Measurements from ENCODE around the gene PPME1. TPM values are rescaled to one million over a fixed set of nuclear protein-coding genes. Genes with fewer than 3 reads are reported as not detected.

The PPME1 gene
- polyA plus RNA-seq, 1 donor: 42.7 TPM

DNA sequence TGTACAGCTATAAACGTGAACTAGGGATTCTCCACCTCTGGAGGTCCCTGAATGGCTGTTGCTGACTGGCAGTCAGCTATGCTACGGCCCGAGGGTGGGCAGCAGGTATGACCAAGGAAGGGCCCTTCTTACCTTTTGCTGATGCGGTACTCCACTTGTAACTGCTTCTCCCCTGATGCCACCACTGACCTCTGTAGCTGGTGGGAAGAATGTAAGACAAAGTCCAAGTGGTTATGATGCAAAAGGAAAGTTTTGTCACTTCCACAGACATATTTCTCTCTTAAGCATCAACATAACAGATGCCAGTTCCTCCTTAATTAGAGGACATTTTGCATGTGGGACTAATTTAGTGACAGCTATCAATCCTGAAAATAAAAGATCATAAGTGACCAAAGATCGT, 108.2 kb downstream of the PPME1 start:
- no peak for DNase-seq

DNA sequence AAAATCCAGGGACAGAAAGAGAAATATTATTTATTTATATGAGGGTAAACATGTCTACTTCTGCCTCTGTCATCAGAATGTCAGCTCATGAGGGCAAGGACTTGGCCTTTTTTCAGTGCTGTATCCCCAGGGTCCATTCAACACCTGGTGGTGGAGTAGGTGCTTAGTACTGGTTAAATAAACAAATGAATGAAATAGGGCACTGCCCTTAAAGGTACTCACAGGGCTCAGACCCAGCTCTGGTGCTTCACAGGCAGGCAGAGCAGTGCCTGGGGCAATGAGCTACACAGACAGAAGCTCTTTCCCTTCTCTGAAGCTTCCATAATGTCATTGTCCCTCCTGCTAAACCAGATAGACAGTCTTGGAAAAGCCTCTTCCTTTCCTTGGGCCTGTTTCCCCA, 109.4 kb downstream of the PPME1 start:
- DNase-seq: no peak

DNA sequence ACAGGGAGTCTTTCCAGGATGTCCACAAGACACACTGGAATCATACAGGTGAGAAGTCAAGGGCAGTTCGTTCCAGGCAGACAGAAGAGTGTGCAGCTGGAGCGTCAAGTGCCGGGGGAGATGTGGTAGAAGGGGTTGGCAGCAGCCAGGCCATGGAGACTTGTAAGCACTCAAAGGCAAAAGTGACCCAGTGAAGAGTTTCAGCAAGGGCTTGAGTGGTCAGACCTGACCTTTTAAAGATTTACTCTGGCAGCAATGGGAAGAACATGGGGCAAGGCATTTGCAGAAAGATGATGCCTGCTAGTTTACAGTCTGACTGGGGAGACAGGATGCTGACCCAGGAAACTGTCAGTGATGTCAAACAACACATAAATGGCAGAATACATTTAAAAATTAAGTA, 111.3 kb downstream of the PPME1 start:
- DNase-seq: no peak

DNA sequence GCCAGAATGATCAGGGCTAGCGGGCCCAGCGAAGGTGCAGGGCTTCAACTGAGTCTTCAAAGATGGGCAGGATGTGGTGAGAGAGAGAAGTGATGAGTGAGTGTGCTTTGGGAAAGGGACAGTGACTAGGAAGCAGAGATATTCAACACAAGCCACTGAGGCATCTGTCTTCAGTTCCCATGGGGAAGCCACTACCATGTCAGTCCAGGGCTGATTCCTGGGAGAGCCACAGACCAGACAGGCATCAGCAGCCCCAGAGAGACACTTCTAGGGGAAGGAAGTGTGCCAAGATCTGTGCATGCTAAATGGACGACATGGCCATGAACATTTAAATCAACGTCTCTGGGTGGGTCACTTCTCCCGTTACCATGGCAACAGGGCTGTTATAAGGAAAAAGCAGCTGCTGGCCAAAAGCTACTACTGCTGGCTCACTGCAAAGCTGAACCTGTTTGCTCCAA, 111.9 kb downstream of the PPME1 start:
- no peak for DNase-seq

DNA sequence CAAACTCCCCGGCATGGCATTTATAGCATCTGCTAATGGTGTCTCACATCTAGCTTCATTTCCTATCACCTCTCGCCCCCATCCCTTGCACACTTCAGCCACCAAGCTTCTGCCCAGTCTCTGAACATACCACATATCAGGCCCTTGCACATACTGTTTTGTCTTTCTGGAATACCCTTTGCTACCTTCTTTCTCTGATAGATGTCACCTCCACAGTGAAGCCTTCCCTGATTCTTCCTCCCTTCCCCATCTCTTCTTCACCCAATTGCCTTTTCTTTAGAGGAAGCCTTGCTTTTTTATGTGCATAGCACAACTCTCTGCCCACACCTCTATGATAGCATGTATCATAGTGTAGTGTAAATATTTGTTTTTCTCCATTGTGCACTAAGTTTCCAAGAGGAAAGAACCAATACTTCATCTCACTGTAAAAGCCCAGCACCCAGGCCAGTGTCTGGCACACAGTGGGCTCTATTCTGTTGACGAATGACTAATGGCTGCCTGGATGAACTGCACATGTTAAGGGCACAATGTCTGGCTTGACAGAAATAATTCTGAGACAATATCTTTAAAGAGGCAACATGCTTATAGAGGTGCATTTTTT, 112.6 kb downstream of the PPME1 start:
- DNase-seq: no peak

DNA sequence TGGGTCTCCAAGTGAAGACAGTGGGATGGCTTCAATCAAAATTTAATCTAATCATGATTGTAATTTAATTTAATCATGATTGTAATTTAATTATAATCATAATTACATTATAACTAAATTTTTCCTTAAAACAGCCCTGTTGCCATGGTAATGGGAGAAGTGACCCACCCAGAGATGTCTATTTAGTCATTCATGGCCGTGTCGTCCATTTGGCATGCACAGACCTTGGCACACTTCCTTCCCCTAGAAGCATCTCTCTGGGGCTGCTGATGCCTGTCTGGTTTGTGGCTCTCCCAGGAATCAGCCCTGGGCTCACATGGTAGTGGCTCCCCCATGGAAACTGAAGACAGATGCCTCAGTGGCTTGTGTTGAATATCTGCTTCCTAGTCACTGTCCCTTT, 113.4 kb downstream of the PPME1 start:
- DNase-seq: no peak

DNA sequence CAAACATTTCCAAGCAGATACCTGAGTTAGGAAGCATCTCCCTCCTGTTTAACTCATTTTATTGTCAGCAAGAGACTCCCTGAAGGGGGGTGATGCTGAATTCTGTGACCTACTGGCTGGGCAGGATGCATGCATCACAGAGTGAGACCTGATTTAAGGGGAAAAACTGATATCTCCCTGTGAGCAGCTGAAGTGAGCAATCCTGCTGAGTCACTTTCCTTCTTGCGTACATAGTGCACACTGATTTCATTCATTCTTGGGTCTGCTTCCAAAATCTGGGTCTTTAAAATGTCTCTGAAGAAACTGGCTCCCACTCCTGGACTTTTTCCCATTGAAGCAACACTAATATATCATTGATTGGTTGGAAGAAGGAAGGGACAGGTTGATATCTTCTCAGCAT, 117.1 kb downstream of the PPME1 start:
- DNase-seq: no peak

DNA sequence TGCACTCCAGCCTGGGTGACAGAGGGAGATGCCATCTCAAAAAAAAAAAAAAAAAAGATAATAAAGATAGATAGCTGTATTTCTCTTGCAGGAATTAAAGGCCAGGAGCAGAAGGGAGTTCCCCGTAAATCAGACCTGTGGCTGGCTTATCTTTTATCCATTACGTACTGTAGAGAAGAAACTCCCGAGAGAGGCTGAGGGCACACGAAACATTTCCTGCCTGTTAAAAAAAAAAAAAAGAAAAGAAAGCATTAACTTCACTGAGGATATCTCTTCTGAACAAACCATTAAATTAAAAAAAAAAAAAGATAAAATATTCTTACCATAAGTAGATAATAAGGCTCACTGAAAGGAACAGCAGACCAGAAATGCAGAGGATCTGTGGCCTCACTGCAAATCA, 117.8 kb downstream of the PPME1 start:
- no peak for DNase-seq

DNA sequence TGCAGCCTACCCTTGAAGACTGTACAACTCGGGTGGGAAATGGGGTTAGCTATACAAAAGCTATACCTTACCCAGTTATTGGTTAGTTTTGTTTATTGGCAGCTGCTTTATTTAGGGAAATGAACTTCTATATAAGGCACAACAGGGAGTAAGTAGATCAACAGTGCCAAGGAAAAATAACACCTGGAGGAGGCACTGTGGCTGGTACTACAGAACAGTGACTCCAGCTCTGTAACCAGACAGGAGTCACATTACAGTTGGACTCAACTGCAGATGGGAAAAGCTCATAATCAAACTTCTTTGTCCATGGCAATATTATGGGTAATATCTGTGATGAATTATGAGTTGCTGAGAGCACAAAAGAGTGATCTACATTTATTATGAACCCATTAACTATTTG, 126.4 kb downstream of the PPME1 start:
- DNase-seq: no peak

DNA sequence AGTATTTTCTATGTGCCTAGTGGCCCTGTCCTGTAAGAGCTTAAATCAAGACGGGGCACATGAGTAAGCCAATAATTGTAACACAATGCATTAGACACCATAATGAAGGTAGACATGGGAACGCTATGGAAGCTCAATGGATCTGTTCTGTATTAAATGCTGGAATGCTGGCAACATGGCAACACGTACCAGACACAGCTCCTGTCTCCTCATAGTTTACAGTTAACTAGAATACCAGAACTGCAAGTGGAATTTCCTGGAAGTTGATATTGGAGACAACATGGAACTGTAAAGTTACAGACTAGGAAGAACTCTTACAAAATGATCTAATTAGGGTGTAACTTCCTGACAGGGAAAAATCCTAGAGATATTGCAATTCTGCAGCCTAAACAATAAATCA, 127.9 kb downstream of the PPME1 start:
- DNase-seq: no peak

Other genes starting within 250 kb of the PPME1 start
- gene DNAJB13, start 220.3 kb upstream of the PPME1 start, polyA plus RNA-seq (ENCODE audit: insufficient read length): 3.7 TPM
- gene UCP2, start 188.4 kb upstream of the PPME1 start, polyA plus RNA-seq (ENCODE audit: insufficient read length): 68.7 TPM
- gene UCP3, start 162.2 kb upstream of the PPME1 start, polyA plus RNA-seq (ENCODE audit: insufficient read length): 4.8 TPM
- gene C2CD3, start 287 bp upstream of the PPME1 start, polyA plus RNA-seq (ENCODE audit: insufficient read length): 25.6 TPM
- 1.0 TPM for gene P4HA3, start 140.4 kb downstream of the PPME1 start, polyA plus RNA-seq (ENCODE audit: insufficient read length)
- 4.4 TPM for gene PGM2L1, start 227.1 kb downstream of the PPME1 start, polyA plus RNA-seq (ENCODE audit: insufficient read length)